ENCODE results near the gene GET3.
"Not testable (repeated sequence)": the region's sequence is repeated elsewhere in the genome, so short reads cannot be mapped to it uniquely, and the experiment has no call there.

GET3 gene

GRCh38 chr19:12720296-12720695 lies 17.0 kb upstream of the GET3 start:
- DNase-seq: no peak

- DNase-seq: no peak
Measured at GRCh38 chr19:12720851-12721655, 16.2 kb upstream of the GET3 start.

GRCh38 chr19:12721656-12722565 lies 15.4 kb upstream of the GET3 start:
- peak; percentile 74 for DNase-seq

- DNase-seq: peak; percentile 99
Measured at GRCh38 chr19:12722566-12723380, 14.5 kb upstream of the GET3 start.

GRCh38 chr19:12723381-12723640 lies 14.0 kb upstream of the GET3 start:
- DNase-seq: peak; percentile 50

GRCh38 chr19:12723641-12724426 lies 13.5 kb upstream of the GET3 start, which contains the start of gene TNPO2:
Gene TNPO2, minus strand, starts transcription at chr19:12723932. Its CDS starts 2,955 bp downstream, at chr19:12720977.
- peak; percentile 79 for DNase-seq

- not testable (repeated sequence) for DNase-seq
Measured at GRCh38 chr19:12725612-12726011, 11.7 kb upstream of the GET3 start.

GRCh38 chr19:12726988-12727316 lies 10.3 kb upstream of the GET3 start:
- no peak for DNase-seq

- DNase-seq: no peak
Measured at GRCh38 chr19:12727745-12728433, 9.4 kb upstream of the GET3 start.

GRCh38 chr19:12730064-12730463 lies 7.2 kb upstream of the GET3 start:
- DNase-seq: no peak

- DNase-seq: no peak
Measured at GRCh38 chr19:12731337-12731736, 6.0 kb upstream of the GET3 start.

GRCh38 chr19:12733369-12734214 lies 3.7 kb upstream of the GET3 start:
- peak; percentile 43 for DNase-seq

GRCh38 chr19:12737835-12738351 lies 596 bp downstream of the GET3 start:
- DNase-seq: no peak

GRCh38 chr19:12745166-12745897 lies 8.0 kb downstream of the GET3 start:
- no peak for DNase-seq

- DNase-seq: no peak
Measured at GRCh38 chr19:12748489-12748888, 11.2 kb downstream of the GET3 start.

- peak; percentile 38 for DNase-seq
Measured at GRCh38 chr19:12749938-12750521, 12.7 kb downstream of the GET3 start.

- no peak for DNase-seq
Measured at GRCh38 chr19:12750851-12751250, 13.6 kb downstream of the GET3 start.

- no peak for DNase-seq
Measured at GRCh38 chr19:12751635-12752034, 14.3 kb downstream of the GET3 start, which contains the start of gene BEST2. Gene BEST2, plus strand, starts transcription at chr19:12751791. Its CDS starts 802 bp downstream, at chr19:12752593.

GRCh38 chr19:12752056-12752781 lies 14.9 kb downstream of the GET3 start:
- DNase-seq: peak; percentile 26

Measured in DMS53 (cell line).